GM12878 (cell line): Measurements from ENCODE around the gene GLB1L3.

Experiments
- CTCF ChIP-seq, 3 experiments: IDR thresholded peaks in 2 of 3; conservative IDR thresholded peaks in 1 of 3; 2 replicates each; pipeline ENCODE4 v1.5.1; 2011; ENCODE audit warnings: low read depth in 3 of 3, low read length in 3 of 3, mild to moderate bottlenecking in 3 of 3, control low read depth in 2 of 3, moderate library complexity in 2 of 3, inconsistent platforms in 1 of 3, mixed read lengths in 1 of 3; ENCODE audit not compliant: control insufficient read depth in 2 of 3, insufficient read depth in 1 of 3; ENCODE audit errors: extremely low read depth in 1 of 3
- CUX1 ChIP-seq: IDR thresholded peaks from 2 replicates; pipeline ENCODE4 v1.6.1; 2012; ENCODE audit warnings: improper control_type of control experiment, low read depth, low read length; ENCODE audit not compliant: insufficient replicate concordance
- ELK1 ChIP-seq: IDR thresholded peaks from 2 replicates; pipeline ENCODE4 v1.6.1; 2012; ENCODE audit warnings: low read depth, low read length, improper control_type of control experiment
- EP300 ChIP-seq, 2 experiments: fragments of 150-350 bp in 1 of 2; IDR thresholded peaks; 2 replicates each; pipeline ENCODE4 v1.6.1; 2011 to 2012; ENCODE audit warnings: low read depth in 2 of 2, low read length in 2 of 2, borderline replicate concordance in 1 of 2, improper control_type of control experiment in 1 of 2, inconsistent platforms in 1 of 2; ENCODE audit not compliant: control insufficient read depth in 1 of 2
- MLLT1 ChIP-seq: fragments of 450-650 bp; IDR thresholded peaks from 2 replicates; pipeline ENCODE4 v1.6.1; 2016; ENCODE audit warnings: mild to moderate bottlenecking
- PBX3 ChIP-seq: IDR thresholded peaks from 2 replicates; pipeline ENCODE4 v1.6.1; 2011; ENCODE audit warnings: mild to moderate bottlenecking, low read depth, low read length, moderate library complexity; ENCODE audit not compliant: insufficient replicate concordance
- POLR2A ChIP-seq: IDR thresholded peaks from 2 replicates; pipeline ENCODE4 v1.6.1; 2011; ENCODE audit warnings: low read depth, mild to moderate bottlenecking, low read length
- SP1 ChIP-seq: IDR thresholded peaks from one replicate; pipeline ENCODE4 v1.6.1; 2011; ENCODE audit warnings: low read depth, low read length
- ZNF207 ChIP-seq: fragments of 450-650 bp; IDR thresholded peaks from 2 replicates; pipeline ENCODE4 v1.6.1; 2014; ENCODE audit warnings: antibody characterized with exemption, mild to moderate bottlenecking, borderline replicate concordance
- ZNF274 ChIP-seq: IDR thresholded peaks from one replicate; pipeline ENCODE4 v1.8.0; 2011; ENCODE audit not compliant: insufficient read length, insufficient read depth

- TF ChIP-seq EP300 (IDR thresholded peaks at IDR 0.05; ENCODE audit: borderline replicate concordance in 1 of 2, control insufficient read depth in 1 of 2, low read depth in 2 of 2, low read length in 2 of 2) (no peak), POLR2A (no peak), CUX1 (no peak), ELK1 (no peak), ZNF207 (no peak), CTCF (IDR thresholded peaks at IDR 0.05 in 2 of 3, conservative IDR thresholded peaks at IDR 0.05 in 1 of 3; ENCODE audit: control insufficient read depth in 2 of 3, extremely low read depth in 1 of 3, insufficient read depth in 1 of 3, low read depth in 3 of 3, low read length in 3 of 3) (no peak), SP1 (no peak), PBX3 (no peak), MLLT1 (no peak), ZNF274 (no peak)
Observed at GRCh38 chr11:134267966-134268365, 8.2 kb upstream of the GLB1L3 start.
